HFF-Myc (cell line): ENCODE results near the gene ZDHHC9.

Source experiments
- DNase-seq: peaks from one replicate; pipeline ENCODE4 v3.0.0-alpha.2; 2011; ENCODE audit warnings: low read depth; ENCODE audit errors: extremely low read depth
- H3K4me3 ChIP-seq: replicated peaks from 2 replicates; pipeline ENCODE4 v1.5.1; 2011; ENCODE audit warnings: low read depth, mild to moderate bottlenecking, control low read depth, low read length
- TF ChIP-seq, protein P1 (sequence below): IDR thresholded peaks from 2 replicates; pipeline ENCODE4 v1.5.1; 2012; ENCODE audit warnings: mild to moderate bottlenecking, low read depth, low read length, control low read depth; ENCODE audit errors: missing control alignments

The ZDHHC9 gene

DNA sequence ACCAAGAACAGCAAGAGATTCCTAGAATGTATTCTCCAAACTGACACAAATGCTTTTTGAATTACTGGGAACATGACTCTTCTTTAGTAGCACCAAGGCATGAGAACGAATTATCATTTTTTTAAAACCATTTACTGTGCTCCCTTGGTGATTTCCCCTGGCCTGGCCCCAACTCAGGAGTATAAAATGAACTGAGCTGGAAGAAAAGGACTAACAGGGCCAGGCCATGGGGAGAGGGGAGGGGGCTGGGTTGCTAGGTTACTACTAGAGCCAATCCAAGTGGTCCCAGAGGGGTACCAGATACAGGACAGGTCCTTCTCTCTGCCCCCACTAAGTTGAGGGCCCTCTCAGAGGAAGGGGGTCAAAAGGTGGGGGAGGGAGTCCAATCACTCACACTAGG is 40.8 kb downstream of the ZDHHC9 start:
- TF ChIP-seq, protein P1, sequence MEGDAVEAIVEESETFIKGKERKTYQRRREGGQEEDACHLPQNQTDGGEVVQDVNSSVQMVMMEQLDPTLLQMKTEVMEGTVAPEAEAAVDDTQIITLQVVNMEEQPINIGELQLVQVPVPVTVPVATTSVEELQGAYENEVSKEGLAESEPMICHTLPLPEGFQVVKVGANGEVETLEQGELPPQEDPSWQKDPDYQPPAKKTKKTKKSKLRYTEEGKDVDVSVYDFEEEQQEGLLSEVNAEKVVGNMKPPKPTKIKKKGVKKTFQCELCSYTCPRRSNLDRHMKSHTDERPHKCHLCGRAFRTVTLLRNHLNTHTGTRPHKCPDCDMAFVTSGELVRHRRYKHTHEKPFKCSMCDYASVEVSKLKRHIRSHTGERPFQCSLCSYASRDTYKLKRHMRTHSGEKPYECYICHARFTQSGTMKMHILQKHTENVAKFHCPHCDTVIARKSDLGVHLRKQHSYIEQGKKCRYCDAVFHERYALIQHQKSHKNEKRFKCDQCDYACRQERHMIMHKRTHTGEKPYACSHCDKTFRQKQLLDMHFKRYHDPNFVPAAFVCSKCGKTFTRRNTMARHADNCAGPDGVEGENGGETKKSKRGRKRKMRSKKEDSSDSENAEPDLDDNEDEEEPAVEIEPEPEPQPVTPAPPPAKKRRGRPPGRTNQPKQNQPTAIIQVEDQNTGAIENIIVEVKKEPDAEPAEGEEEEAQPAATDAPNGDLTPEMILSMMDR: no peak
- no peak overlapping the region for H3K4me3 ChIP-seq
- DNase-seq: no peak

DNA sequence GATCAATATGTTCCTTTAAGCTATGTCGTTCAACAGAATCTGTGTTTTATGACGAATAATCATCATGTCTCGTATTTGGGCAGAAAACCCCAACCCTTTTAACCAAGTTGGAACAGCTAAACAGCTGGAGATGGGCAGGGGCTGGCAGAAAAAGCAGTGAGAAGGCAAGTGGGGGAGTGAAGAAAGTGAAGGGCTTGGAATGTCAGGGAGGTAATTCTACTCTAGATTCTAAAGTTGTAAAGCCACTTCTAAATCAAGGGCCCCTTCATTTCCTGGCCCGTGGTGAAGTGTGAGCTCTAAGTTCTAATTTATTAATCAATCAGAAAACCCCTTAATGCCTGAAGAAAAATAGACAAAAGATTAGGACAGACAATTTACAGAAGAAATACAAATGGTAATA is 43.5 kb downstream of the ZDHHC9 start:
- DNase-seq: no peak
- TF ChIP-seq, protein P1: no peak
- H3K4me3 ChIP-seq: no peak overlapping the region

DNA sequence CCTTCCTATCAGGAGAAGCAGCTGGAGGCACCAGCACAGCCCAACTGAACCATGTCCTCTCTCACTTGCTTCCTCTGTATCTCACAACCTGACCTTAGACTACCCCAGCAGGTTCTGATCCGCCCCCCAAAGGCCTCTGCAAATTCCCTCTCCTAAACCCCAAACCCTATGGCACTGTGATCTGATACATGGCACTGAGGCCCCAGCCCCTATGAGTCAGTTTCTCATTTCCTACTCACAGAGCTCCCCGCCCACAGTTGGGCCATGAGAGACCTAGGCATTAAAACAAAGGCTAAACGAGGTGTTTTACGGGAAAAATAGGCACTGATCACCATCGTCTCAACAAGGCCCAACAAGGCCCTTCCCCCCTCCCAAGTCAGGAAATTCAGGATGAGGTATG is 44.8 kb downstream of the ZDHHC9 start:
- TF ChIP-seq, protein P1: no peak
- DNase-seq: no peak
- H3K4me3 ChIP-seq: no peak overlapping the region

DNA sequence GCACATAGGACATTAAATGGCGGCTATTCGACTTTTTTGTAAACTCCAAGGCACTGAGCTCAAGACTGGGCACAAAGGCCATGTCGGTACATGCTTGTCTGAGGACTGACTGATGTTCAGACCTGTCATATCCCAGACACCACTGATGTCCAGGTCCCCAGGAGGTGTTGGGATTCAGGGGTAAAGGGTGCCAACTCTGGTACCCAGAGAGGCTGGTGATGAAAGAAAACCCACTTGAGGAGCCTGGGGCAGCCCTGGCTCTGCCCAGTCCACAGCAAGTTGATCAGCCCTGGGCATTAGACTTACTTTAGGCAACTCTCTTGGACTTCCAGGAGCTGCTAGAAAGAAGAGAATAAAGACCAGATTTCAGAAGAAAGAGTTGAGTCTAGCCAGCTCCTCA is 45.2 kb downstream of the ZDHHC9 start:
- TF ChIP-seq, protein P1: no peak
- DNase-seq: no peak

DNA sequence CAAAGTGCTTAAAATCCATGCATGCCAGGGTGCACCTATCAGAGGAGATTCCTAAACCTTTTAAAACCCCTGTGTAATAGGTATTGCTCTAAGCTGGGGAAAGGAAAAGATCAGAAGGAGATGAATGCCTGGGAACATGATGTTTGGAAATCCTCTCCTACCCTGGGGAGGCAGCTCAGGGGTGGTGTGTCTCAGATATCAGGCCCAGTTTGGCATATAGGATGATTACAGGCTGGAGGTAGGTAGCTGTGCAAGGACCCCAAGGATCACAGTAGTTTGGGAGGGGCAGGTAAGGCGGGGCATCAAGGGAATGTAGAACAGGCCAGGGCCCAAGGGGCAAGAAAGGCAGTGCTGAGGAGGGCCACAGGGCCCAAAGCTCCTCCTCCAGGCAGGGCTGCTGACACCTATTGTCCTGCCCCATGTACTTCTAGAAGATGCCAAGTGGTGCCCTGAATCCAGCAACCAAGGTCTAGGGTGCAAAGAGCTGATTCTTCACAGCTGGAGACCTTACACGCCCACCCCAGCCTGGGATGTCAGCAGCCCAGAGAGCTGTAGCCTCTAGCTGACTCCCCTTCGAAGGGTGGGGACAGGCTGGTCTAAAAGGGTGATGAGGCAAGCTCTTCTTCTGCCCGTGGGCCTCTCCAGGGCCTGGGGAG is 46.3 kb downstream of the ZDHHC9 start:
- no peak for DNase-seq
- TF ChIP-seq, protein P1: no peak
- no peak overlapping the region for H3K4me3 ChIP-seq

More for the DNA sequence above, 45.2 kb downstream of the ZDHHC9 start:
- H3K4me3 ChIP-seq: no peak overlapping the region

DNA sequence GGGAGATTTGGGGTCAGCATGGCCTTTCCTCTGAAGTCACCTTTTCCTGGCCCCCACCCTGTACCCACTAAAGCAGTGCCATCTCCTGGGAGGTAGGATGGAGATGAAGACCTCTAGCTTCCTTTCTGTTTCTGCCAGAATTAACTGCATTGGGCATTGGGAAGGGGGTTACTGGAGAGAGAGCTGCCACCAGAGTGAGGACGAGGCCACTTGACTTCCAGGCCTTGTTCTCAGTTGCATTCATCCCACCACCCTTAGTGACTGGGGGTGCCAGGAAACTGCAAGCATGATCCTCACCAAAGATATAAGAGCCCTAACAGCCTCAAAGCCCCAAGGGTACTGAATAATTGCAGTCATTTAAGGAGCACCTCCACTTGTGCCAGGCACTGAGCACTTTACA is 48.1 kb downstream of the ZDHHC9 start:
- TF ChIP-seq, protein P1: no peak
- DNase-seq: no peak

DNA sequence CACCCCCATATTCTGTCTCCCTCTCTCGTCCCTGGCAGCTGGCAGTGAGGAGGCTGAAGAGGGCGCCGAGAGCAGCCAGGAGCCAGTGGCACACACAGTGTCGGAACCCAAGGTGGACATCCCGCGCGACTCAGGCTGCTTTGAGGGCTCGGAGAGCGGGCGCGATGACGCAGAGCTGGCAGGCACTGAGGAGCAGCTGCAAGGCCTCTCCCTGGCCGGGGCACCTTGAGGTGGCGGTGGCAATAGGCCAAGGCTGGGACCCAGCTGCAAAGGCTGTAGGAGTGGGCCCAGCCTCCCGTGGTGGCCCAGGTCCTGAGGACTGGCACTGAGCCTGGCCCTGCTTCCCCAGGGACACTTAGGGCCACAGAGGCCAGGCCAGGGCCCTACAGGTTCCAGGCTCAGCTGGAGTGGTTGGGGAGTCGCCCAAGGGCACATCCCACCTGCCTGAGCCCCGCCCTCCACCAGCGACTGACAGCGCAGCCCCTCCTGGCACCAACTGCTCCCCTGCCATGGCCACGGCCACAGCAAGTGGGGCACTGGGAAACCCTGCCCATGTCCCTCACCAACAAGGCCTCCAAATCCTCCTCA is 50.0 kb downstream of the ZDHHC9 start:
- no peak overlapping the region for H3K4me3 ChIP-seq
- TF ChIP-seq, protein P1: no peak
- DNase-seq: no peak

More for the DNA sequence above, 48.1 kb downstream of the ZDHHC9 start:
- no peak overlapping the region for H3K4me3 ChIP-seq
